Measurements from ENCODE around the gene METTL8.

GRCh38 chr2:171407030-171407675, 26.6 kb downstream of the METTL8 start:
- TF ChIP-seq EZH2 (IDR thresholded peaks at IDR 0.05), result no peak
- no peak for TF ChIP-seq POLR2AphosphoS5 (IDR thresholded peaks at IDR 0.05; ENCODE audit: borderline replicate concordance, low read depth, low read length)
- TF ChIP-seq FOXP2 (optimal IDR thresholded peaks at IDR 0.05; ENCODE audit: control extremely low read depth, extremely low read length, insufficient read depth), result no peak

Data from SK-N-MC (cell line).